Measurements from ENCODE around the gene PPP4R4. TPM values are rescaled to one million over a fixed set of nuclear protein-coding genes. Genes with fewer than 3 reads are reported as not detected.
A peak's percentile ranks its signal among the peaks of the same experiment; 100 is the strongest.

Gene PPP4R4
- total and polyA plus RNA-seq, 2 of the 4 experiments (the other 2 are of a cell fraction), result 0.17 to 0.36 TPM

- no peak overlapping the region; the same call in 1 of the 2 replicates for H2AK5ac ChIP-seq (ENCODE audit: low read depth, low read length)
- WGBS, 2 experiments (ENCODE audit: extremely low coverage in 2 of 2, insufficient read length in 1 of 2), result 20% methylated on average over 1 of the region's 3 CpGs; no CpG with 5 or more reads in 1 of the 2 experiments
- H3K56ac ChIP-seq (ENCODE audit: extremely low read depth, insufficient read depth, low read length), result no peak overlapping the region
- no peak overlapping the region for H2BK15ac ChIP-seq (ENCODE audit: low read depth, low read length)
- CTCF ChIA-PET, result interaction anchor here (1.4 kb wide), 1 partner anchor 135 kb away, joined by 3 read pairs; no protein-coding TSS in a partner anchor
- no peak overlapping the region for H3K27ac ChIP-seq (ENCODE audit: insufficient read depth, low read length)
- H3K9me1 ChIP-seq (ENCODE audit: insufficient read depth, low read length), result no peaks in the 10 kb centered on the region
- H2BK120ac ChIP-seq (ENCODE audit: low read depth, low read length), result no peak overlapping the region
- no peaks in the 10 kb centered on the region for H4K20me1 ChIP-seq (ENCODE audit: insufficient read depth, low read length)
- no peak overlapping the region for H3K4me2 ChIP-seq (ENCODE audit: low read depth, low read length)
- H3K14ac ChIP-seq (replicated peaks; ENCODE audit: low read depth, low read length), result no peak overlapping the region
- no peak overlapping the region for H3K4ac ChIP-seq (ENCODE audit: low read depth, low read length)
- BruUV-seq (replicated peaks), result no TSS peak
- H3K4me3 ChIP-seq (ENCODE audit: insufficient read depth, low read depth, low read length), result no peak overlapping the region
- H2BK20ac ChIP-seq (ENCODE audit: low read depth, low read length), result no peak overlapping the region
- in situ Hi-C loops (cut with MboI; ENCODE audit: low sequenced_read_pairs) (no loop called here), dilution Hi-C loops (cut with HindIII; ENCODE audit: low sequenced_read_pairs, unreplicated experiment) (no loop called here), intact Hi-C loops (cut with micrococcal nuclease) (no loop called here)
- H3K36me3 ChIP-seq (ENCODE audit: control insufficient read depth, insufficient read depth, low read length), result no peaks in the 10 kb centered on the region
- no peak overlapping the region for H3K9ac ChIP-seq (ENCODE audit: low read depth, low read length)
- H2AK9ac ChIP-seq (replicated peaks; ENCODE audit: low read depth, low read length, poor library complexity), result no peak overlapping the region
- DNase-seq (peak; percentile 42), ATAC-seq (ENCODE audit: low read depth) (no peak)
- H3K18ac ChIP-seq (ENCODE audit: low read depth, low read length), result no peak overlapping the region
- H3K4me1 ChIP-seq (ENCODE audit: control insufficient read depth, insufficient read depth, low read length), result peaks cover 2% of the 10 kb centered on the region; the same call in 1 of the 2 replicates
- no peak overlapping the region for H4K5ac ChIP-seq (ENCODE audit: low read depth, low read length)
- no peak for TF ChIP-seq MXI1 (IDR thresholded peaks at IDR 0.05; ENCODE audit: borderline replicate concordance, low read depth, low read length)
- no peak for TF ChIP-seq MAZ (IDR thresholded peaks at IDR 0.05; ENCODE audit: borderline replicate concordance, low read depth, low read length)
- no peak for TF ChIP-seq CHD1 (IDR thresholded peaks at IDR 0.05; ENCODE audit: low read depth, low read length)
- no peak for TF ChIP-seq CEBPB (IDR thresholded peaks at IDR 0.05; ENCODE audit: low read depth, low read length)
- no peak for TF ChIP-seq RFX5 (IDR thresholded peaks at IDR 0.05; ENCODE audit: low read depth, low read length)
- no peak for TF ChIP-seq FOS (IDR thresholded peaks at IDR 0.05; ENCODE audit: low read depth, low read length)
- no peak for TF ChIP-seq BHLHE40 (IDR thresholded peaks at IDR 0.05; ENCODE audit: low read depth, low read length)
- TF ChIP-seq, protein P1, sequence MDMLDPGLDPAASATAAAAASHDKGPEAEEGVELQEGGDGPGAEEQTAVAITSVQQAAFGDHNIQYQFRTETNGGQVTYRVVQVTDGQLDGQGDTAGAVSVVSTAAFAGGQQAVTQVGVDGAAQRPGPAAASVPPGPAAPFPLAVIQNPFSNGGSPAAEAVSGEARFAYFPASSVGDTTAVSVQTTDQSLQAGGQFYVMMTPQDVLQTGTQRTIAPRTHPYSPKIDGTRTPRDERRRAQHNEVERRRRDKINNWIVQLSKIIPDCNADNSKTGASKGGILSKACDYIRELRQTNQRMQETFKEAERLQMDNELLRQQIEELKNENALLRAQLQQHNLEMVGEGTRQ (IDR thresholded peaks at IDR 0.05; ENCODE audit: low read depth, low read length), result no peak
- TF ChIP-seq MAFK (IDR thresholded peaks at IDR 0.05; ENCODE audit: low read depth, low read length), result no peak
- TF ChIP-seq POLR2A (IDR thresholded peaks at IDR 0.05; ENCODE audit: low read depth, low read length), result no peak
- no peak for TF ChIP-seq NFE2L2 (IDR thresholded peaks at IDR 0.05; ENCODE audit: low read depth, low read length)
- no peak for TF ChIP-seq ELK1 (IDR thresholded peaks at IDR 0.05; ENCODE audit: borderline replicate concordance, low read depth, low read length)
- TF ChIP-seq, protein P2, sequence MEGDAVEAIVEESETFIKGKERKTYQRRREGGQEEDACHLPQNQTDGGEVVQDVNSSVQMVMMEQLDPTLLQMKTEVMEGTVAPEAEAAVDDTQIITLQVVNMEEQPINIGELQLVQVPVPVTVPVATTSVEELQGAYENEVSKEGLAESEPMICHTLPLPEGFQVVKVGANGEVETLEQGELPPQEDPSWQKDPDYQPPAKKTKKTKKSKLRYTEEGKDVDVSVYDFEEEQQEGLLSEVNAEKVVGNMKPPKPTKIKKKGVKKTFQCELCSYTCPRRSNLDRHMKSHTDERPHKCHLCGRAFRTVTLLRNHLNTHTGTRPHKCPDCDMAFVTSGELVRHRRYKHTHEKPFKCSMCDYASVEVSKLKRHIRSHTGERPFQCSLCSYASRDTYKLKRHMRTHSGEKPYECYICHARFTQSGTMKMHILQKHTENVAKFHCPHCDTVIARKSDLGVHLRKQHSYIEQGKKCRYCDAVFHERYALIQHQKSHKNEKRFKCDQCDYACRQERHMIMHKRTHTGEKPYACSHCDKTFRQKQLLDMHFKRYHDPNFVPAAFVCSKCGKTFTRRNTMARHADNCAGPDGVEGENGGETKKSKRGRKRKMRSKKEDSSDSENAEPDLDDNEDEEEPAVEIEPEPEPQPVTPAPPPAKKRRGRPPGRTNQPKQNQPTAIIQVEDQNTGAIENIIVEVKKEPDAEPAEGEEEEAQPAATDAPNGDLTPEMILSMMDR (conservative IDR thresholded peaks at IDR 0.05; ENCODE audit: low read depth, low read length), result no peak
- TF ChIP-seq SMC3 (IDR thresholded peaks at IDR 0.05; ENCODE audit: low read depth, low read length), result no peak
- TF ChIP-seq RCOR1 (IDR thresholded peaks at IDR 0.05; ENCODE audit: insufficient replicate concordance, low read length), result no peak
- no peak overlapping the region for H3K23ac ChIP-seq (ENCODE audit: low read depth, low read length)
- no peak overlapping the region for H4K8ac ChIP-seq (ENCODE audit: low read depth in 2 of 2, low read length in 2 of 2)
- no peak overlapping the region for H2BK5ac ChIP-seq (ENCODE audit: low read depth, low read length, poor library complexity, severe bottlenecking)
- no peak overlapping the region for H4K91ac ChIP-seq (ENCODE audit: insufficient read depth, low read depth, low read length)
- POLR2A ChIA-PET (ENCODE audit: unreplicated experiment), result no interaction called here
- H3K79me1 ChIP-seq (ENCODE audit: low read depth in 1 of 2, low read length in 2 of 2), result no peaks in the 10 kb centered on the region
- peaks cover 22% of the 10 kb centered on the region for H3K27me3 ChIP-seq (ENCODE audit: control insufficient read depth, insufficient read depth, low read length)
- H2AFZ ChIP-seq (replicated peaks; ENCODE audit: low read length, poor library complexity), result no peak overlapping the region
- no peaks in the 10 kb centered on the region for H3K9me3 ChIP-seq (ENCODE audit: control insufficient read depth, insufficient read depth, low read length)
These were observed 2.9 kb upstream of the PPP4R4 start for GRCh38 chr14:94171208-94171607.

All from IMR-90 (cell line).